AML-193 (cell line): ENCODE data around the gene BRAF.
"Not testable (repeated sequence)": the region's sequence is repeated elsewhere in the genome, so short reads cannot be mapped to it uniquely, and the experiment has no call there.

ENCODE experiments used
- DNase-seq, 2 experiments: peaks; one replicate each; lab custom pipeline; 2025; lab: John Stamatoyannopoulos, UW

The BRAF gene

DNA sequence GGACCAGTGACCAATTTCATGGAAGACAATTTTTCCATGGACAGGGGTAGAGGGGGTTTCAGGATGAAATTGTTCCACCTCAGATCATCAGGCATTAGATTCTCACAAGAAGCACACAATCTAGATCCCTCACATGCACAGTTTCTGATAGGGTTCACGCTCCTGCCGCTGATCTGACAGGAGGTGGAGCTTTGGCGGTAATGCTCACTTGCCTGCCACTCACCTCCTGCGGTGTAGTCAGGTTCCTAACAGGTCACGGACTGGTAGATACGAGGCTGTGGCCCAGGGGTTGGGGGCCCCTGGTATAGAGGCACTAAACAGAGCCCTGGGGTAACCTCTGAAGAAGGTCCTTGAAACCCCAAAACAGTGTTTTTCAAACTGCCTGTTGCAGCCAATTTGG is 6.5 kb downstream of the BRAF start:
- no peak for DNase-seq

GRCh38 chr7:140917258-140917657 is 7.5 kb downstream of the BRAF start:
- DNase-seq, result no peak

- no peak for DNase-seq
Measured at GRCh38 chr7:140915935-140916555, 8.7 kb downstream of the BRAF start.

GRCh38 chr7:140914083-140914482 is 10.6 kb downstream of the BRAF start:
- no peak for DNase-seq

- DNase-seq, result not testable (repeated sequence)
Measured at GRCh38 chr7:140913596-140913928, 11.2 kb downstream of the BRAF start.

GRCh38 chr7:140911746-140912145 is 13.0 kb downstream of the BRAF start:
- no peak for DNase-seq

- DNase-seq, result no peak
Measured at GRCh38 chr7:140909476-140910161, 15.1 kb downstream of the BRAF start.

DNA sequence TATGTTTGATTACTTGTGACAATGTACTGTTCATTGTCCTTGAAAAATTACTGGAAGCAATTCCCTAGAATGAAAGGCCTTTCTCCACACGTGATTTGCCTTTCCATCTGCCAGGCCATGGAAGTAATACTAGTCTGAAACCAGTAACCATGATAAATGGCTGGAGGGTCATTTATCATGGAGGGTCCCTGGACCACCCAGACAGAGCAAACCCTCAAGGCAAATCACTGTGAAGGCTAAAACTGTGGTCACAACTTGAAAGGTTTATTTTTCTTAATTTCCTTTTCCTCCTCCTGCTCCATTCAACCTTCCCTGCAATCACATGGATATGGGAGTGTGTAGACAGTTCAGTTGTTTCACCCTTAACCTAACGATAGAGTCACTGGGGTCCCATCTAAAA is 16.4 kb downstream of the BRAF start:
- no peak for DNase-seq

- DNase-seq, result peak in 1 of 2 experiments; percentile 35
Measured at GRCh38 chr7:140903741-140904480, 20.8 kb downstream of the BRAF start.

GRCh38 chr7:140902303-140902953 is 22.3 kb downstream of the BRAF start:
- DNase-seq, result no peak

- DNase-seq, result no peak
Measured at GRCh38 chr7:140901941-140902302, 22.8 kb downstream of the BRAF start.

GRCh38 chr7:140899883-140900282 is 24.8 kb downstream of the BRAF start:
- DNase-seq, result no peak

GRCh38 chr7:140898786-140899536 is 25.8 kb downstream of the BRAF start:
- DNase-seq, result no peak

GRCh38 chr7:140896996-140897395 is 27.7 kb downstream of the BRAF start:
- DNase-seq, result no peak

DNA sequence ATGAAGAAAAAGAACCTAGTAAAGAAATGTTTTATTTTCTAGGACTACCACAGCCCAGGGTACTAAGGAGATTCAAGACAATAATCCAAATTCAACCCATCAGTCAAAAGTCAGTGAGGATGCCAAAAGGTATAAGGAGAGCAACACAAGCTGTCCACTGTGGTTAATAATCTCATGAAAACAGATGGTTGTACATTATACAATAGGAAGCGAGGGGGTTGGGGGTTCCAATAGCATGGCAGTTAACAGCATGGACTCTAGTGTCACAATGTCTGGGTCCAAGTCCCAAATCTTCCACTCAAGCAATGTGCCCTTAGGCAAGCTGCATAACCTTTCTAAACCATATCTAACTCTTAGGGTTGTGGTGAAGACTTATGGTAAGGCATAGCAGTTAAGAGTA is 35.1 kb downstream of the BRAF start:
- no peak for DNase-seq

- no peak for DNase-seq
Measured at GRCh38 chr7:140889150-140889549, 35.6 kb downstream of the BRAF start.

DNA sequence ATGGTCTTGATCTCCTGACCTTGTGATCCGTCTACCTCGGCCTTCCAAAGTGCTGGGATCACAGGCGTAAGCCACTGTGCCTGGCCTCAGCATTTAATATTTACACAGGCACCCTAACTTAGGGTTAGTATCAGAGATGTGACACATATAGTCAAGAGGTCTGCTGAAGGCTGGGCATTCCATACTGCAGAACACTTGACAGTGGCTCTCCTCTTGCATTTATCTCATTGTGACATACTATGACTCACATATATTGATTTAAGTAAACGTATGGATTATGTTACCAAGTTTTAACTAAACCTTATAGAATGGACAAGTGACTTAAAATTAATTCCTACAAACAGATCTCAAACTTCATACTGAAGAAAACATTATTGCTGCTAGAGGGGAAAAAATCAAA is 36.6 kb downstream of the BRAF start:
- no peak for DNase-seq

GRCh38 chr7:140885735-140886334 is 38.9 kb downstream of the BRAF start:
- DNase-seq, result no peak

GRCh38 chr7:140883378-140883777 is 41.4 kb downstream of the BRAF start:
- DNase-seq, result no peak

- DNase-seq, result not testable (repeated sequence)
Measured at GRCh38 chr7:140882834-140883233, 41.9 kb downstream of the BRAF start.

- DNase-seq, result no peak
Measured at GRCh38 chr7:140881507-140882228, 43.1 kb downstream of the BRAF start.
